Fibroblast of skin of right biceps (primary cell): ENCODE data around the gene ATP13A4.

Source experiments
- DNase-seq: peaks from one replicate; pipeline ENCODE4 v3.0.0-alpha.2; 2013

ATP13A4 gene

GRCh38 chr3:193554811-193555210, at the start of gene ATP13A4:
TSS of gene ATP13A4 (minus strand) at chr3:193554895. CDS start at chr3:193554799, 96 bp downstream.
- DNase-seq = no peak

- DNase-seq = no peak
Observed at GRCh38 chr3:193599393-193599792, 44.7 kb upstream of the ATP13A4 start.

GRCh38 chr3:193598202-193598601, 43.5 kb upstream of the ATP13A4 start:
- no peak for DNase-seq

GRCh38 chr3:193595939-193596487, 41.3 kb upstream of the ATP13A4 start:
- no peak for DNase-seq

GRCh38 chr3:193594946-193595689, 40.4 kb upstream of the ATP13A4 start:
- DNase-seq = peak; percentile 33

- peak; percentile 31 for DNase-seq
Observed at GRCh38 chr3:193593668-193594030, 39.0 kb upstream of the ATP13A4 start.

- peak; percentile 99 for DNase-seq
Observed at GRCh38 chr3:193592841-193593667, 38.4 kb upstream of the ATP13A4 start, which contains the start of gene OPA1. TSS of gene OPA1 (plus strand) at chr3:193593208. CDS start at chr3:193593378, 170 bp downstream.

- DNase-seq = peak; percentile 79
Observed at GRCh38 chr3:193590088-193590856, 35.6 kb upstream of the ATP13A4 start.

- DNase-seq = no peak
Observed at GRCh38 chr3:193589616-193590015, 34.9 kb upstream of the ATP13A4 start.

GRCh38 chr3:193589129-193589528, 34.4 kb upstream of the ATP13A4 start:
- no peak for DNase-seq

GRCh38 chr3:193586526-193586925, 31.8 kb upstream of the ATP13A4 start:
- no peak for DNase-seq

GRCh38 chr3:193585530-193585929, 30.8 kb upstream of the ATP13A4 start:
- DNase-seq = no peak

GRCh38 chr3:193574488-193575070, 19.9 kb upstream of the ATP13A4 start:
- DNase-seq = no peak

- DNase-seq = no peak
Observed at GRCh38 chr3:193573403-193574191, 18.9 kb upstream of the ATP13A4 start.

GRCh38 chr3:193572426-193572908, 17.8 kb upstream of the ATP13A4 start:
- peak; percentile 57 for DNase-seq

GRCh38 chr3:193569119-193569518, 14.4 kb upstream of the ATP13A4 start:
- DNase-seq = no peak

- DNase-seq = no peak
Observed at GRCh38 chr3:193564012-193564411, 9.3 kb upstream of the ATP13A4 start.

GRCh38 chr3:193563426-193563825, 8.7 kb upstream of the ATP13A4 start:
- DNase-seq = no peak

GRCh38 chr3:193560870-193561269, 6.2 kb upstream of the ATP13A4 start:
- no peak for DNase-seq

GRCh38 chr3:193560091-193560490, 5.4 kb upstream of the ATP13A4 start:
- no peak for DNase-seq

- DNase-seq = no peak
Observed at GRCh38 chr3:193559100-193559499, 4.4 kb upstream of the ATP13A4 start.

- no peak for DNase-seq
Observed at GRCh38 chr3:193556841-193557240, 2.1 kb upstream of the ATP13A4 start.
